Breast epithelium (tissue), 3 donors: ENCODE data around the gene NAXE.

Experiments
- CTCF ChIP-seq, 3 donors: fragments of 450-650 bp; IDR thresholded peaks; one replicate each; pipeline ENCODE4 v1.5.1; 2016 to 2017; ENCODE audit warnings: antibody characterized with exemption in 3 of 3, mild to moderate bottlenecking in 3 of 3, moderate library complexity in 3 of 3
- POLR2A ChIP-seq: fragments of 450-650 bp; IDR thresholded peaks from one replicate; pipeline ENCODE4 v1.6.1; 2016; ENCODE audit warnings: antibody characterized with exemption, mild to moderate bottlenecking, moderate library complexity
- POLR2AphosphoS5 ChIP-seq, 3 donors: sonication (generic); formaldehyde crosslinking; IDR thresholded peaks; one replicate each; pipeline ENCODE4 v1.6.1; 2017; ENCODE audit warnings: antibody characterized with exemption in 3 of 3

- TF ChIP-seq POLR2AphosphoS5 (IDR thresholded peaks at IDR 0.05) (no peak), POLR2A (no peak), CTCF (IDR thresholded peaks at IDR 0.05) (no peak)
Observed at GRCh38 chr1:156559086-156559796, 32.3 kb upstream of the NAXE start.
